Karpas-422 (cell line): ENCODE measurements around the gene PNMA6E. TPM values are rescaled to one million over a fixed set of nuclear protein-coding genes. Genes with fewer than 3 reads are reported as not detected.
"Not testable (repeated sequence)": the region's sequence is repeated elsewhere in the genome, so short reads cannot be mapped to it uniquely, and the experiment has no call there.

ENCODE experiments used
- DNase-seq: peaks from one replicate; pipeline ENCODE4 v3.0.0-alpha.2; 2015
- H2AFZ ChIP-seq: fragments of 200-600 bp; sonication (generic); 2 replicates; pipeline ENCODE4 v1.6.1; 2014; ENCODE audit warnings: antibody characterized with exemption, low read length, mixed read lengths
- H3K27ac ChIP-seq: fragments of 200-600 bp; sonication (generic); 2 replicates; pipeline ENCODE4 v1.5.1; 2014; ENCODE audit warnings: mild to moderate bottlenecking, low read length, moderate library complexity
- H3K27me3 ChIP-seq: fragments of 200-600 bp; sonication (generic); 2 replicates; pipeline ENCODE4 v1.6.1; 2014; ENCODE audit warnings: low read length, mixed read lengths
- H3K36me3 ChIP-seq: fragments of 200-600 bp; sonication (generic); 2 replicates; pipeline ENCODE4 v1.6.1; 2014; ENCODE audit warnings: low read length, mixed read lengths; ENCODE audit not compliant: insufficient read depth
- H3K4me1 ChIP-seq: fragments of 200-600 bp; sonication (generic); 2 replicates; pipeline ENCODE4 v1.6.1; 2014; ENCODE audit warnings: mild to moderate bottlenecking, low read length, mixed read lengths
- H3K4me2 ChIP-seq: fragments of 200-600 bp; sonication (generic); 2 replicates; pipeline ENCODE4 v1.6.1; 2014; ENCODE audit warnings: low read length, low read depth, mild to moderate bottlenecking; ENCODE audit not compliant: poor library complexity, severe bottlenecking
- H3K4me3 ChIP-seq: fragments of 200-600 bp; sonication (generic); 2 replicates; pipeline ENCODE4 v1.5.1; 2014; ENCODE audit warnings: mild to moderate bottlenecking, antibody characterized with exemption, low read length, mixed read lengths
- H3K79me2 ChIP-seq: fragments of 200-600 bp; sonication (generic); 2 replicates; pipeline ENCODE4 v1.6.1; 2014; ENCODE audit warnings: mild to moderate bottlenecking, low read length, mixed read lengths
- H3K9ac ChIP-seq: fragments of 200-600 bp; sonication (generic); 2 replicates; pipeline ENCODE4 v1.6.0; 2014; ENCODE audit warnings: low read length
- H3K9me2 ChIP-seq: fragments of 200-600 bp; sonication (generic), shearing (Covaris generic); replicated peaks from 2 replicates; pipeline ENCODE4 v1.6.0; 2014; ENCODE audit warnings: mild to moderate bottlenecking, low read length, moderate library complexity; ENCODE audit not compliant: insufficient read depth
- H3K9me3 ChIP-seq: fragments of 300-700, 200-600 bp; sonication (generic); 2 replicates; pipeline ENCODE4 v1.6.1; 2014; ENCODE audit warnings: low read length, mixed read lengths
- H4K20me1 ChIP-seq: fragments of 200-600 bp; sonication (generic); 2 replicates; pipeline ENCODE4 v1.6.1; 2014; ENCODE audit warnings: mild to moderate bottlenecking, antibody characterized with exemption, low read length, low read depth; ENCODE audit not compliant: insufficient read depth
- total RNA-seq: library from RNA; depleted of rRNA; stranded (reverse); fragments of >200 nt; shearing (Covaris generic); gene quantifications from 2 replicates; pipeline ENCODE4 v1.2.3, GENCODE V29; 2014; ENCODE audit warnings: low replicate concordance

The PNMA6E gene
- total RNA-seq, 1 experiment from 2014 or later = not detected

DNA sequence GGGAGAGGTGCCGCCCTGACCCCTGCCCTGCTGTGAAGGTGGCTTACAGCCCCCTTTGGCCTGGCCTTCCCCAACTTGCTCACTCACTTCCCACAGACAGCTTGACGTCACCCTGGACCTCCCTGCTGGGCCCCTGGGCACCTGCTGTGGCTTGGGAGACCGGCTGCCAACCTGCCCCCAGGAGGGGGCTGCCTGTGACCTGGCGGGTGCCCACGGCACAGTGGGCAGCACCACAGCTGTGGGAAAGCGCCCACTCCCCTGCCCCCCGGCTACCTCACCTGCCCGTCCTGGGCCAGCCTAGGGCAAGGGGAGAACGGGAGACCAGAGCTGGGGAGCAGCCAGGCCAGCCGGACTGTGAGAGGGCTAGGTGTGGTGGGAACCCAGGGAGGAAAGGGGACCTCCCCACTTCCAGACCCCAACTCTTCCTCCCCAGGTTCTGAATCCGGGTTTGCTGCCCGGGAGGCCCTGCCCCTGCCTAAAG is 7.8 kb upstream of the PNMA6E start:
- Histone ChIP-seq H4K20me1 (no peaks in the 10 kb centered on the region), H3K4me2 (no peak overlapping the region), H3K9me3 (no peaks in the 10 kb centered on the region), H3K9me2 (no peaks in the 10 kb centered on the region), H3K4me3 (no peak overlapping the region), H3K27ac (no peak overlapping the region), H3K27me3 (no peaks in the 10 kb centered on the region), H2AFZ (no peak overlapping the region), H3K36me3 (no peaks in the 10 kb centered on the region), H3K9ac (no peak overlapping the region), H3K79me2 (no peaks in the 10 kb centered on the region), H3K4me1 (no peaks in the 10 kb centered on the region)
- no peak for DNase-seq

- no peaks in the 10 kb centered on the region for H3K9me2 ChIP-seq
- no peaks in the 10 kb centered on the region for H3K4me1 ChIP-seq
- H3K36me3 ChIP-seq = no peaks in the 10 kb centered on the region
- no peaks in the 10 kb centered on the region for H3K79me2 ChIP-seq
- no peak overlapping the region for H3K4me3 ChIP-seq
- H3K27ac ChIP-seq = no peak overlapping the region
- no peaks in the 10 kb centered on the region for H3K27me3 ChIP-seq
- H3K9me3 ChIP-seq = no peaks in the 10 kb centered on the region
- H3K9ac ChIP-seq = no peak overlapping the region
- no peak overlapping the region for H3K4me2 ChIP-seq
- no peaks in the 10 kb centered on the region for H4K20me1 ChIP-seq
- no peak overlapping the region for H2AFZ ChIP-seq
- DNase-seq = peak; percentile 9
Measured at GRCh38 chrX:153408221-153408721, 7.1 kb upstream of the PNMA6E start.

- no peak overlapping the region for H3K9ac ChIP-seq
- H3K9me3 ChIP-seq = no peaks in the 10 kb centered on the region
- no peaks in the 10 kb centered on the region for H3K36me3 ChIP-seq
- DNase-seq = peak; percentile 12
- H2AFZ ChIP-seq = no peak overlapping the region
- H3K79me2 ChIP-seq = no peaks in the 10 kb centered on the region
- no peaks in the 10 kb centered on the region for H3K4me1 ChIP-seq
- no peaks in the 10 kb centered on the region for H3K9me2 ChIP-seq
- H3K27me3 ChIP-seq = no peaks in the 10 kb centered on the region
- no peaks in the 10 kb centered on the region for H4K20me1 ChIP-seq
- no peak overlapping the region for H3K4me2 ChIP-seq
- H3K27ac ChIP-seq = no peak overlapping the region
- H3K4me3 ChIP-seq = no peak overlapping the region
Measured at GRCh38 chrX:153407736-153408135, 6.6 kb upstream of the PNMA6E start.

- no peak overlapping the region for H3K27ac ChIP-seq
- no peaks in the 10 kb centered on the region for H3K9me3 ChIP-seq
- no peaks in the 10 kb centered on the region for H3K4me1 ChIP-seq
- H3K9me2 ChIP-seq = no peaks in the 10 kb centered on the region
- no peaks in the 10 kb centered on the region for H3K79me2 ChIP-seq
- H4K20me1 ChIP-seq = no peaks in the 10 kb centered on the region
- H3K36me3 ChIP-seq = no peaks in the 10 kb centered on the region
- no peak for DNase-seq
- no peak overlapping the region for H2AFZ ChIP-seq
- no peak overlapping the region for H3K4me2 ChIP-seq
- H3K4me3 ChIP-seq = no peak overlapping the region
- H3K27me3 ChIP-seq = no peaks in the 10 kb centered on the region
- no peak overlapping the region for H3K9ac ChIP-seq
Measured at GRCh38 chrX:153406903-153407302, 5.8 kb upstream of the PNMA6E start.

GRCh38 chrX:153406011-153406410 is 4.9 kb upstream of the PNMA6E start:
- no peak overlapping the region for H3K4me2 ChIP-seq
- H3K36me3 ChIP-seq = no peaks in the 10 kb centered on the region
- H3K79me2 ChIP-seq = no peaks in the 10 kb centered on the region
- no peak overlapping the region for H3K4me3 ChIP-seq
- no peaks in the 10 kb centered on the region for H3K4me1 ChIP-seq
- no peaks in the 10 kb centered on the region for H4K20me1 ChIP-seq
- H3K9me3 ChIP-seq = no peaks in the 10 kb centered on the region
- H3K9me2 ChIP-seq = no peaks in the 10 kb centered on the region
- H2AFZ ChIP-seq = no peak overlapping the region
- no peaks in the 10 kb centered on the region for H3K27me3 ChIP-seq
- H3K9ac ChIP-seq = no peak overlapping the region
- H3K27ac ChIP-seq = no peak overlapping the region
- DNase-seq = no peak

GRCh38 chrX:153405426-153405825 is 4.3 kb upstream of the PNMA6E start:
- Histone ChIP-seq H3K4me1 (no peaks in the 10 kb centered on the region), H3K36me3 (no peaks in the 10 kb centered on the region), H3K9me2 (no peaks in the 10 kb centered on the region), H3K27me3 (no peaks in the 10 kb centered on the region), H3K9me3 (no peaks in the 10 kb centered on the region), H2AFZ (no peak overlapping the region), H3K27ac (no peak overlapping the region), H3K9ac (no peak overlapping the region), H3K79me2 (no peaks in the 10 kb centered on the region), H3K4me2 (no peak overlapping the region), H3K4me3 (no peak overlapping the region), H4K20me1 (no peaks in the 10 kb centered on the region)
- no peak for DNase-seq

DNA sequence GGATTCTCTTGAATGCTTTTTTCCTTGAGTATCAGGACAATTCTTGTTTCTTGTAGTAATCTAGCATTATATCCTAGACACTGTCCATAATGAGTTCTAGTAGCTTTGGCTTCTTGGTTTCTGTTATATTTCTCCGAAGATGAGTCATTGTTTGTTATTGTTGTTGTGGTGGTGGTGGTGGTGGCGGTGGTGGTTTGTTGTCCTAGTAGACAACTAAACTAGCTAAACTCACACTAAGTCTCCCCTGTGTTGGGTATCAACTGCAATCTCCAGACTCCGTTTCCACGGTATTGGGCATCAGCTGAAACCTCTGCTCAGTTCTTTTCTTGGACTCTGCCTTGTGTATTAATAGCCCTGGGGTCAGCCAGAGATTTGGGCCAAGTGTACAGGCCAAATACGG is 3.2 kb upstream of the PNMA6E start:
- H3K27me3 ChIP-seq, H3K9me2 ChIP-seq, H3K4me1 ChIP-seq, H3K4me3 ChIP-seq, H2AFZ ChIP-seq, H3K79me2 ChIP-seq, H3K36me3 ChIP-seq, H4K20me1 ChIP-seq, H3K9ac ChIP-seq, DNase-seq, H3K27ac ChIP-seq, H3K4me2 ChIP-seq, H3K9me3 ChIP-seq: not testable (repeated sequence)

DNA sequence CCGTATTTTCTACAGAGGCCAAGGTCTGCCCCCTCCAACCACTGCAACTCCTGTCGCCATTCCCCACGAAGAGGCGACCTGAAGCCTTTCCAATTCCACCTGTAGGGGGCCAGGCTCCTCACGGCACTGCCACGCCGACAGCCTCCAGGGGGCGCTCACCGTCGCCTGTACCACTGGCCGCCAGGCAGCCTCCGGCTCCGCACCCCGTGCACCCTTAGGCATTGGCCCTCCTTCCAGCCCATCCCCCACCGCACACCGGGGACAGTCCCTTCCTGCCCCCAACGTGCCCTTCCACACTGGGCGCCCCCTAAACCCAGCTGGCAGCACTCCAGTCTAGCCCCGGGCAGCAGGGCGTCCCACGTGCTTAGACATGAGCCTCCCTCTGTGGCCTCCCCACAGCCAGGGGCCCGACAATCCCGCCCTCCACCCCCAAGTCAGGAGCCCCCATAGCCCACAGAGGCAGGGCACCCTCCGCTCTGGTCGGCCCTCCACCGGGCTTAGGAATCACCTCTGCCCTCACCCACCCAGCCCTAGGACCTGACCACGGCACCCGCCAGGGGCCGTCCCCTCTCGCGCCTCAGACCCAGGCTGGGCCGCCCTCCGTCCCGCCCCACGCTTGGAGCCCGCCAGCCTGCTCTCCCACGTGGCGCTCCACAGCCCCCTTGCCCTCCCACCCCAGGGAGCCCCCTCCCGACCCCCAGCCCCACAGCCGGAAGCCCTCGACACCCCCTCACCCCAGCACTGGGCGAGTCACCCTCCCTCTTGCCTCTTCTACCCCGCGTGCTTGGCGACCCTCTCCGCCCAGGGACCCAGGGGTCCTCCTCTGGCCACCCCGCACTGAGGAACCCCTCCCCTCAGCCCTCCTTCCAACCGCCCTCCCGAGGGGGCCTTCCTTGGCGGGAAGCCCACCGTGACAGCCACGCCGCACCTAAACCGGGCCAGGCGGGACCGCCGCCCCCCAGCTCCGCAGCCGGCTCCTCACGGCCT is 711 bp downstream of the PNMA6E start:
- H3K36me3 ChIP-seq = no peaks in the 10 kb centered on the region
- H3K27me3 ChIP-seq = no peaks in the 10 kb centered on the region
- no peak overlapping the region for H2AFZ ChIP-seq
- no peaks in the 10 kb centered on the region for H3K9me3 ChIP-seq
- DNase-seq = peak; percentile 88
- H3K27ac ChIP-seq = no peak overlapping the region
- H3K4me1 ChIP-seq = no peaks in the 10 kb centered on the region
- no peaks in the 10 kb centered on the region for H4K20me1 ChIP-seq
- no peaks in the 10 kb centered on the region for H3K9me2 ChIP-seq
- no peaks in the 10 kb centered on the region for H3K79me2 ChIP-seq
- H3K4me2 ChIP-seq = no peak overlapping the region
- H3K9ac ChIP-seq = no peak overlapping the region
- H3K4me3 ChIP-seq = no peak overlapping the region
